Measurements from ENCODE around the gene EXO1.

- TF ChIP-seq CTCF (IDR thresholded peaks at IDR 0.05), result no peak
- TF ChIP-seq POLR2A (IDR thresholded peaks at IDR 0.05), result no peak
These were observed 22.9 kb downstream of the EXO1 start for GRCh38 chr1:241870746-241871430.

Measured in uterus (tissue), 2 donors.